GM12878 (cell line): Measurements from ENCODE around the gene URB1. TPM values are rescaled to one million over a fixed set of nuclear protein-coding genes. Genes with fewer than 3 reads are reported as not detected.

Experiments used
- ATAC-seq: fragments of 200-7000 bp; cut with Tn5 transposase; 3 replicates; pipeline ENCODE4 v1.9.1; 2020; ENCODE audit warnings: mild to moderate bottlenecking, moderate library complexity
- BruUV-seq: library from RNA; stranded (reverse); fragments of 400-500 nt; replicated peaks from 2 replicates; lab custom pipeline; 2021; lab: Mats Ljungman, UMichigan
- CTCF ChIA-PET: fragments of 300-600 bp; sonication (Branson Sonifier 250); formaldehyde crosslinking; extraction: SDS; loops from one replicate; lab custom pipeline; 2021; ENCODE audit warnings: inconsistent platforms; lab: Yijun Ruan, JAX
- POLR2A ChIA-PET: fragments of 350-600 bp; formaldehyde crosslinking; extraction: SDS; loops from one replicate; lab custom pipeline; 2021; ENCODE audit warnings: inconsistent platforms; lab: Charles Lee
- RAD21 ChIA-PET: fragments of 300-600 bp; sonication (Branson Sonifier 250); formaldehyde crosslinking; loops from one replicate; lab custom pipeline; 2023; ENCODE audit warnings: antibody characterized with exemption; ENCODE audit not compliant: unreplicated experiment; lab: Charles Lee
- SMC1A ChIA-PET: fragments of 300-600 bp; sonication (Branson Sonifier 250); formaldehyde crosslinking; loops from one replicate; lab custom pipeline; 2023; ENCODE audit not compliant: unreplicated experiment, uncharacterized antibody; lab: Charles Lee
- DNase-seq: peaks from one replicate; pipeline ENCODE4 v3.0.0-alpha.2; 2011; ENCODE audit warnings: low read depth, low spot score
- FAIRE-seq: peaks from 3 replicates; lab custom pipeline; 2011; peaks lifted over from hg19 to GRCh38; lab: Jason Lieb, UNC
- H2AFZ ChIP-seq: 2 replicates; pipeline ENCODE4 v1.6.0; 2011; ENCODE audit warnings: low read depth, low read length, control low read depth; ENCODE audit not compliant: control insufficient read depth
- H3K27ac ChIP-seq: 2 replicates; pipeline ENCODE4 v1.5.1; 2011; ENCODE audit warnings: control low read depth; ENCODE audit not compliant: control insufficient read depth, insufficient read depth
- H3K27me3 ChIP-seq, 2 experiments: replicated peaks in 1 of 2; 2 replicates each; pipeline versions ENCODE4 v1.6.0 to v1.6.1; 2011; ENCODE audit warnings: low read length in 1 of 2; ENCODE audit not compliant: control insufficient read depth in 2 of 2, insufficient read depth in 2 of 2
- H3K36me3 ChIP-seq, 2 experiments: 2 replicates each; pipeline ENCODE4 v1.5.1; 2011; ENCODE audit warnings: low read length in 1 of 2; ENCODE audit not compliant: control insufficient read depth in 2 of 2, insufficient read depth in 2 of 2
- H3K4me1 ChIP-seq: 2 replicates; pipeline ENCODE4 v1.6.1; 2011; ENCODE audit warnings: mild to moderate bottlenecking, low read length, moderate library complexity, mixed read lengths; ENCODE audit not compliant: control insufficient read depth, insufficient read depth
- H3K4me2 ChIP-seq: 2 replicates; pipeline ENCODE4 v1.6.0; 2011; ENCODE audit warnings: control low read depth; ENCODE audit not compliant: control insufficient read depth, insufficient read depth
- H3K4me3 ChIP-seq: fragments of 200-600 bp; sonication (generic); 2 replicates; pipeline ENCODE4 v1.5.1; 2016
- H3K79me2 ChIP-seq: 2 replicates; pipeline ENCODE4 v1.6.0; 2011; ENCODE audit warnings: low read length; ENCODE audit not compliant: control insufficient read depth, insufficient read depth
- H3K9ac ChIP-seq: 2 replicates; pipeline ENCODE4 v1.8.0; 2011; ENCODE audit warnings: low read length, control low read depth, mixed read lengths; ENCODE audit not compliant: control insufficient read depth, insufficient read depth
- H3K9me3 ChIP-seq: replicated peaks from 3 replicates; pipeline ENCODE4 v1.5.1; 2011; ENCODE audit warnings: mild to moderate bottlenecking, low read length; ENCODE audit not compliant: control insufficient read depth, insufficient read depth
- H4K20me1 ChIP-seq: 2 replicates; pipeline ENCODE4 v1.6.0; 2011; ENCODE audit not compliant: control insufficient read depth, insufficient read depth
- ATF3 ChIP-seq: IDR thresholded peaks from 2 replicates; pipeline ENCODE4 v1.6.1; 2011; ENCODE audit warnings: low read depth, mild to moderate bottlenecking, low read length, moderate library complexity, borderline replicate concordance; ENCODE audit errors: extremely low read depth
- BCL3 ChIP-seq: IDR thresholded peaks from 2 replicates; pipeline ENCODE4 v1.6.1; 2011; ENCODE audit warnings: borderline replicate concordance, low read depth, mild to moderate bottlenecking, moderate library complexity, low read length; ENCODE audit not compliant: insufficient read depth, poor library complexity, severe bottlenecking
- DPF2 ChIP-seq: fragments of 450-650 bp; IDR thresholded peaks from 2 replicates; pipeline ENCODE4 v1.6.1; 2017; ENCODE audit warnings: mild to moderate bottlenecking
- ESRRA ChIP-seq: IDR thresholded peaks from 2 replicates; pipeline ENCODE4 v1.6.1; 2012; ENCODE audit warnings: mild to moderate bottlenecking, low read length, improper control_type of control experiment
- PML ChIP-seq: IDR thresholded peaks from 2 replicates; pipeline ENCODE4 v1.6.1; 2012; ENCODE audit warnings: low read length, inconsistent platforms
- RUNX3 ChIP-seq: IDR thresholded peaks from 2 replicates; pipeline ENCODE4 v1.6.1; 2012; ENCODE audit warnings: low read length, inconsistent platforms
- WGBS: methylation state at CpG from one replicate; pipeline ENCODE4 v1.1.6; 2016; ENCODE audit warnings: low lambda C conversion rate; ENCODE audit not compliant: insufficient replicate concordance, insufficient coverage; ENCODE audit errors: missing lambda C conversion rate; 5-methylcytosine and 5-hydroxymethylcytosine counted together
- in situ Hi-C: fragments of 300-500 bp; cut with MboI; formaldehyde crosslinking; loops from 9 replicates; pipeline ENCODE4 v1.14.3; 2018; ENCODE audit warnings: mixed read lengths
- intact Hi-C: fragments of 100-400 bp; cut with micrococcal nuclease; formaldehyde crosslinking; loops from one replicate; pipeline ENCODE4 v1.14.2; 2022; ENCODE audit not compliant: unreplicated experiment
- polyA plus RNA-seq, 11 experiments: library from polyadenylated mRNA; depleted of rRNA in 4 of 11; unstranded in 6 of 11; stranded (reverse) in 5 of 11; fragments of >200 nt; fragmentation: Nextera tagmentation in 4 of 11; fragmentation: Illumina TruSeq in 1 of 11; extraction: Ambion mirVana in 4 of 11; extraction: Trizol in 1 of 11; gene quantifications; 1 replicate in 1 of 11; 2 replicates in 10 of 11; pipeline versions ENCODE4 v1.2.1 to v1.2.3, GENCODE V29; 2011 to 2016; ENCODE audit warnings: inconsistent platforms in 2 of 11, missing spikeins in 2 of 11, low read depth in 1 of 11
- total RNA-seq, 4 experiments: library from RNA; depleted of rRNA in 3 of 4; stranded (reverse); fragments of >200 nt in 3 of 4; fragmentation: Illumina TruSeq in 1 of 4; extraction: Trizol in 1 of 4; gene quantifications; 2 replicates each; pipeline versions ENCODE4 v1.2.1 to v1.2.3, GENCODE V29; 2013 to 2021

URB1 gene
- total and polyA plus RNA-seq, 10 of the 15 experiments (the other 5 are each of a cell fraction or from before 2014, with no cell fraction given) = 0.56 to 23.2 (median 8.9) TPM

- no TSS peak for BruUV-seq
- Histone ChIP-seq H3K27me3 (no peaks in the 10 kb centered on the region), H3K9ac (no peak overlapping the region), H3K9me3 (no peaks in the 10 kb centered on the region), H3K4me3 (no peak overlapping the region), H3K36me3 (no peaks in the 10 kb centered on the region; a peak in 1 of 4 replicates), H3K27ac (no peak overlapping the region), H2AFZ (no peak overlapping the region), H3K4me1 (peaks cover 5% of the 10 kb centered on the region; the same call in 1 of the 2 replicates), H3K4me2 (no peak overlapping the region), H4K20me1 (no peaks in the 10 kb centered on the region), H3K79me2 (peaks cover 14% of the 10 kb centered on the region)
- POLR2A ChIA-PET = no interaction called here
- in situ Hi-C loops = no loop called here
- RAD21 ChIA-PET = no interaction called here
- intact Hi-C loops = no loop called here
- no peak for ATAC-seq
- no peak for DNase-seq
- SMC1A ChIA-PET = no interaction called here
- CTCF ChIA-PET = no interaction called here
- 89% methylated on average over 7 of the region's 7 CpGs for WGBS
- no peak for TF ChIP-seq DPF2
- 0 out of 2 replicates have a peak, but pooled peaks have one; percentile 17 for TF ChIP-seq RUNX3
- TF ChIP-seq ATF3 = no peak
- FAIRE-seq = no peak
Observed at GRCh38 chr21:32281531-32281930, 111.3 kb downstream of the URB1 start.

- in situ Hi-C loops = no loop called here
- Histone ChIP-seq H3K27ac (peak overlapping the region; percentile 68), H3K79me2 (peaks cover 14% of the 10 kb centered on the region), H3K9me3 (no peaks in the 10 kb centered on the region), H3K4me3 (peak overlapping the region; percentile 68), H3K4me2 (peak overlapping the region; percentile 72), H2AFZ (peak overlapping the region; percentile 99), H3K27me3 (no peaks in the 10 kb centered on the region), H4K20me1 (no peaks in the 10 kb centered on the region), H3K36me3 (no peaks in the 10 kb centered on the region; a peak in 1 of 4 replicates), H3K4me1 (peaks cover 5% of the 10 kb centered on the region; the same call in 1 of the 2 replicates)
- DNase-seq (no peak), ATAC-seq (peak; percentile 52), FAIRE-seq (no peak)
- 22% methylated on average over 10 of the region's 10 CpGs for WGBS
- intact Hi-C loops = no loop called here
- ChIA-PET CTCF (no interaction called here), RAD21 (no interaction called here), SMC1A (no interaction called here)
- BruUV-seq = TSS peak; percentile 98
- TF ChIP-seq BCL3 = no peak
- peak; percentile 11; the same call in 1 of the 2 replicates for TF ChIP-seq PML
- no peak for TF ChIP-seq ESRRA
- TF ChIP-seq, all 136 proteins: peak for 1
- POLR2A ChIA-PET = interaction anchor here (1.5 kb wide), 1 partner anchor 10 kb away, joined by 4 read pairs; no protein-coding TSS in a partner anchor
- peak overlapping the region; percentile 92 for H3K9ac ChIP-seq
Observed at GRCh38 chr21:32279377-32279680, 113.5 kb downstream of the URB1 start.
